ENCODE data around the gene USP25.
"Not testable (repeated sequence)": the region's sequence is repeated elsewhere in the genome, so short reads cannot be mapped to it uniquely, and the experiment has no call there.

The USP25 gene

DNA sequence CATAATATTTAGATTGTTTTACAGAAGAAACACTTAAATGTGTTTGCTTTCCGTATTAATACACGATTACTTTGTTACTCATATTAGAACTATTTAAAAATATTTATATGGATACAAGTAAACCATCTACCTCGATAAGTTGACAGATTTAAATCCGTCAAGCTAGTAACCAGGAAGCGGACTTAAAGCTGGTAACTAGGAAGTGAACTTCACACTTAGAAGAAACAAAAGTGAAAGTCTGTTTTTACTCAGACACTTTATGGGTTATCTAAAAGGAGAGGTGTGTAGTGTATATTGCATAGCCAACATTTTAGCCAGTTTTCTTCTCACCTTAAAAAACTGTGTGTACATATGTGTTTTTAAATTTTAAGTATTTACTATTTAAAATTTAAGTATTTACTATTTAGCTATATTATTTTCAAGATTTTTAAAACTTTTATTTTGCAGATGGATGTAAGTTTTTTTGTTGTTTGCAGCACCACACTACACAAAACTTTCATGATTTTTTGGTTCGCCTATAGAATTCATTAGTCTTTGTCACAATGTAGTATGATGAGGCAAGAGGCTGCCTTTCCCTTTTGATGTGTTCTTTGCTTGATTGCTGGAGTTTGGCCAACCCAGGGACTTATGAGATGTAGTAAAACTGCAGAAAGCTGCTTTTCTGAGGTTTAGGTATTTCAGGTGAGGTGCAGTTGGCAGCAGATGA lies 2.7 kb downstream of the USP25 start:
- DNase-seq = no peak

DNA sequence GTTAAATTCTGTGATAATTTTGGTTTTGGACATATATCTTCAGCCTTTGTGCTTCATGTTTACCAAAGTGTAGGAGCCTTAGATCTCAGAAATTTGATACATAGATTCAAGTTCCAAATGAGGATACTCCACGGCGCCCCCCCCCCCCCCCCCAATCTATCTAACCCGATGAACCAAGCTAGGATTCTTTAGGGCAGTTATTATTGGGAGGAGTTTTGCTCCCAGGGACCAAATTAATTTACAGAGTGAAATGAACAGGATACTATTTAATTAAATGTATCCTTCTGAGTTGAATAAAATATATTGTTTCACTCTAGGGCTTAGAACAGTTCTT lies 3.2 kb downstream of the USP25 start:
- no peak for DNase-seq

DNA sequence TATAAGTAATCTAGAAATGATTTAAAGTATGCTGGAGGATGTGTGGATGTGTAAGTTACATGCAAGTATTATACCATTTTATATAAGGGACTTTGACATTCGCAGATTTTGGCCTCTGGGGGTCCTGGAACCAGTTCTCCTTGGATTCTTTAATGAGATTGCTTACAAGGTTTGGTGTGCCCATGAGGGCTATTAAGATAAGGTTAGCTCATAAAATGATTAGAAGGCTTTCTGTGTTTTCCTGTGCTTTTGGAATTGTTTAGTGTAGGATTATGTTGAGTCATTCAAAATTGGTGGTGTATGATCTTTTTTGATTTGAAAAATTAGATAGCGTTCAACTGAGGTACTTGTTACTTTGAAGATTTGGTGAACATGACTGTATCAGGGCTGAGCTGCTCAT lies 5.6 kb downstream of the USP25 start:
- no peak for DNase-seq

DNA sequence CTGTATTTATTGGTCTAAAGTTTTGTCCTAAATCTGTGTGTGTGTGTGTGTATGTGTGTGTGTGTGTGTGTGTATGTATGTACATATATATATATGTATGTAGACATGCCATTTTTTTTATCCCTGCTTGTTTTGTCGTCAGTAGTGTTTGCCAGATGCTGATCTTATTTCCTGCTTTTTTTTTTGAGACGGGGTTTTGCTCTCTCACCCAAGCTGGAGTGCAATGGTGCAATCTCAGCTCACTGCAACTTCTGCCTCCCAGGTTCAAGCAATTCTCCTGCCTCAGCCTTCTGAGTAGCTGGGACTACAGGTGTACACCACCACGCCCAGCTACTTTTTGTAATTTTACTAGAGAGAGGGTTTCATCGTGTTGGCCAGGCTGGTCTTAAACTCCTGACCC lies 6.1 kb downstream of the USP25 start:
- not testable (repeated sequence) for DNase-seq

DNA sequence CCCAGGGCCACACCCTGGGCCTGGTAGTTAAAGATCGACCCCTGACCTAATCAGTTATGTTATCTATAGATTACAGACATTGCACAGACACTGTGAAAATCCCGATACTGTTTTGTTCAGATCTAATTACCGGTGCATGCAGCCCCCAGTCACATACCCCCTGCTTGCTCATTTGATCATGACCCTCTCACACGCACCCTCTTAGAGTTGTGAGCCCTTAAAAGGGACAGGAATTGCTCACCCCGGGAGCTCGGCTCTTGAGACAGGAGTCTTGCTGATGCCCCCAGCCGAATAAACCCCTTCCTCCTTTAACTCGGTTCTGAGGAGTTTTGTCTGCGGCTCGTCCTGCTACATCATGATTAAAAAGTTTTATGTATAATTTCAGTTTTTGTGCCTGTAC lies 9.0 kb downstream of the USP25 start:
- DNase-seq = not testable (repeated sequence)

DNA sequence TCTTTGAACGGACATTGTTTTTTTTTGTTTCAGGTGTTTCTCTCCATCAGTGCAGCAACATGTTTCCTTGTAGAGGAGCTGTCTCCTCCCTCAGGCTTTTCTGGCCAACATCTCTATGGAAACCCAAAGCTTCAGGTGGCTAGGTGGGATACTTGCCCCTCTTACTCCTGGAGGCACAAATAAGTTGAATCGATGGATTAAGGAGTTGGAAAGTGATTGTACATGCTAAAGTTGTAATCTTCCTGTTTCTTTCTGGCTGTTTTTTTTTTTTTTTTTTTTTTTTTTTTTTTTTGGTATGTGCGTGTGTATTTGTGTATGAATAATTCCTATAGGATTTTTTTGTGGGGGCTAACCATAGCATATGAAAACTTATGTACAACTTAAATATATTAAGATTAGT lies 10.6 kb downstream of the USP25 start:
- DNase-seq = no peak

DNA sequence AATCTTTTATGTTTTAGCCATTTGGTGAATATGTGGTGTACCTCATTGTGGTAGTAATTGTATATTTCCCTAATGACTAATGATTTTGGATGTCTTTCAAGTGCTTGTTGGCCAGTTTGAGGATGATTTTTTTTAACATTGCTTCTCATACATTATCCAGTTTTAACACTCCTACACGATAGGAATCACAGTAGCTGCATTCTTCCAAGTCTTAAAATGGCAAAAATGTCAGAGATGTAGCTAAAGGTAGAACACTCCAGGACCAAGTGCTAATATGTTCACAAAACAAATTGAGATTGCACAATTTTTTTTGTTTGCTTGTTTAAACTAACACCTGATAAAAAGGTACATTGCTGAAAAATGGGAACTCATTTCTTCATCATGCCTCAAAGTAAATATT lies 11.7 kb downstream of the USP25 start:
- no peak for DNase-seq

DNA sequence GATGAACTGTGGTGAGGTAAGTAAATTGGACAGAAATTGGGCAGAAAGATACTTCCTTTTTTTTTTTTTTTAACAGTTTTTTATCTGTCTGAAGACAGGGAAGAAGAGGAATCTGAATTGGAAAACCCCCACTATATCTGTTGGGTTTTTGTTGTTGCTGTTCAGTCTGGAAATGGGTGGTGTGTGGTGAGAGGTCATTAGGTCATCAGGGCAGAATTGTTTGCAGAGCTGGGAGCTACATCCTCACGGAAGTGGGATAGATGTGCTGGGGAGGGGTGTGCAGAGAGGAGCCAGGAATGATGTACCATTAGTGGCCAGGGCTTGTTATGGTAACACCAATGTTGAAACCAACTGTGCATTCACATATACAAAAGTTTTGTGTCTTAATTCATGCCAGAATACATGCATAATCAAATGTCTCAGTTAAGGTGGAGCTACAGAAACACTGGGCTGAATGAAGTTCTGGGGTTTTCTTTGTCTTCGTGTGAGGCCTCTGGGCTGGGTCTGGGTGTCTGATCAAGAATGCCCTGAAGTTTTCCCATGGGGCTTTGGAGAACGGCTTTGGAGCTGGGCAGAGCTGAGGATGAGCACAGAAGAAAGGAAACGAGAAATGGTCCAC lies 12.4 kb downstream of the USP25 start:
- no peak for DNase-seq

DNA sequence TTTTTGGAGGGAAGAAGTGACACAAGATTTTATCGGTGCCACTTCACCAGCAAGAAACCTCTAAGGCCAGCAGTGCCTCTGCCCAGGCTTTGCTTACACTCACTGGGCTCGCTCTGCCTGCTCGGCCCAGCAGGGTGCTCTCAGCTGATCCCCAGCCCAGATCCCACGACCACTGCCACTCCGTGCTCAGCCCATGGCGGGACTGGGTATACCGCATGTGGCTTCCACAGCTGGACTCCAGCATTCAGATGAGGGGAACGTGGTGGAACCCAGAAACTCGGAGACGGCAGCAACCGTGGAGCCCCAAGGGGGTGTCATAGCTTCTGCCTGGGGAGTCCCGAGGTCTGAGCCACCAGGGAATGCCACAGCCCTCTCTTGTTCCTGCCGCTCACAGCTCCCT lies 12.9 kb downstream of the USP25 start:
- DNase-seq = no peak

DNA sequence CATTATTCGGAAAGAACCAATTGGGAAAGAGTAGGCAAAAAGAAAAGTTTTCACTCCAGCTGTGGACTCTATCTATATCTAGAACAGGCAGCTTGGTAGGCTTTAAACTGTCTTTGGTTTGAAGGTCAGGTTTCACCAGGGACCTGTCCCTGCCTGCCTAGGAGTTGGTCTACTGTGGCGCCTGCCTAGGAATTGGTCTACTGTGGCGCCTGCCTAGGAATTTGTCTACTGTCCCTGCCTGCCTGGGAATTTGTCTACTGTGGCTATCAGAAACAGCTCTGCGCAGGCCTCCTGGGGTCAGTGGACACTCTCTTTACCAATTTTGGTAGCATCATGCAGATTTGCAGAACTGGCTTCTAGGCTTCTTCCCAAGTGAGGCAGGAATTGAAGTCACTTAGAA lies 13.8 kb downstream of the USP25 start:
- DNase-seq = no peak

DNA sequence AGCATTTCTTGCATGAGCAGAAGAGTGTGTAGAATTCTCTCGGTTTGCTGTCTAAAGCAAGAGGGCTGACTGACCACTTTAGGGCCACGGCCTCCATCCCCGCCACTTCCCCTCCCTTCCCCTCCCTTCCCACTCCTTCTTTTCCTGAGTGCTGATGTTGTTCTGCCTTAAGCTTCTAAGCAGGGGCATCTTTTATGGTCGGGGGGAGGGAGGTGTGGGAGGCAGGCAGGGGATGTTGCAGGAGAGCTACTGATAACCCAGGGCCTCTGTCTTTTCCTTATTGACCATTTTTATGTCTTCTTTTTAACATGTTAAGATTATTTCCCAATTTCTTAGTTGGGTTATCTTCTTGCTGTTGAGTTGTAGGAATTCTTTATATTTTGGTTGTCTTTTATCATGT lies 15.1 kb downstream of the USP25 start:
- DNase-seq = no peak

DNA sequence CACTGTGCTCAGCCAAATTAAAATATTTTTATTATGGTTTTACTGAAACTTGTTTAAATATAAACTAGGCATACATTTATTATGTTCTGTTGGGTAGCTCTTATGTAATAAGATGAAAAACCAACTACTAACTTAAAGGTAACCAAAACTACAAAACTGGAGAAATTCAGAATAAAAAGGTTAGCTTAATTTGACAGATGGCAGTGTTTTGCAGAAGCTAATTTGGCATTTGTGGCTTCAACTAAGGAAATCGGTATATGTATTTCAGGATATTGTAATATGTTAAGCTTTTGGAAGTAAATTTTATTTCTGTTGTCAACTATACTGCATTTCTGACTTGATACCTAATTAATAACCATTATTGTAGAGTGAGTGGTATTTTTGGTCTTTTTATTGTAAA lies 18.8 kb downstream of the USP25 start:
- no peak for DNase-seq

DNA sequence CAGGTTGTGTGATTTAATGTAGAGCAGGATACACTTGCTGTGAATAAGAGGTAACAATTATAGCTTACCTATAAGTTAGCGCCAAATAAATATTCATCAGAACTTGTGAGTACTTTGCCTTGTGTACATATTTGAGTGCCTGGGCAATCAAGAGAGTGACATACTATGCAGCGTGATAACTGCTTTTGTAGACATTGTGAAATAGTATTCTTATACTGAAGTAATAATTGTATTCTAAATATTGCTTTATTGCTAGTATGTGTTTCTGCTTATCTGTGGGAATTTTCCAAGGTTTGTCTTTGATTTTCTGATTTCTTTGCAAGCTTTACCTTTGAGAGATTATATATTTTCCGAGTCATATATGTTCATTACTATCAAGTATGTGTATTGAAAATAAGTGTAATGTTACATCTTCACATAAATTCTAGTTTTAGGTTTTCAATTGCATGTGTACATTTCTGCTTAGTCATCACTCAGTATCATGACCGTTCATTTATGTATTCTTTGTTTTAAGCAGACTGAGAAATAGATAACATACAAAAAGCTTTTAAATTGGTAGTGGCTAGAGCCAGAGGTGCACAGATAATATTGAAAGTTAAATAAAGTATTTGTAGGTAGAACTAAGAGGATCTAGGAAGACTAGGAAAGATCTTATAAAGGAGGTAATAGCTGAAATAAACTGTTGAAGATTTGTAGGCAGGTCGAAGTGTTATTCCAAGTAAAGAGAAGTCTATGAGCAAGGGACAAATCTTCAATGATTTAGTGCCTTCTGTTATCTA lies 19.5 kb downstream of the USP25 start:
- no peak for DNase-seq

DNA sequence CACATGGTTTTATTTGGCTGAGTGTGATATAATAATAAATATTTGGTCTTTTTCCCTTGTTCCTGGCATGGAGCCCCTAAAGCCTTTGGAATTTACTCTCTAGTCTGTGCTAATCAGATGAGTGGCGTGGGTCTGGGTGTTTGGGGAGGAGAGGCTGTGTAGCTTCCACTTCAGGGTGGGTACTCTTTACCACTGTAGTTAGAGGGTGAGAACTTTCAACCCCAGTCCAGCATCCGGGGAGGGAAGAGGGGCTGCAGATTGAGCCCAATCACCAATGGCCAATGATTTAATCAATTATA lies 20.0 kb downstream of the USP25 start:
- no peak for DNase-seq

DNA sequence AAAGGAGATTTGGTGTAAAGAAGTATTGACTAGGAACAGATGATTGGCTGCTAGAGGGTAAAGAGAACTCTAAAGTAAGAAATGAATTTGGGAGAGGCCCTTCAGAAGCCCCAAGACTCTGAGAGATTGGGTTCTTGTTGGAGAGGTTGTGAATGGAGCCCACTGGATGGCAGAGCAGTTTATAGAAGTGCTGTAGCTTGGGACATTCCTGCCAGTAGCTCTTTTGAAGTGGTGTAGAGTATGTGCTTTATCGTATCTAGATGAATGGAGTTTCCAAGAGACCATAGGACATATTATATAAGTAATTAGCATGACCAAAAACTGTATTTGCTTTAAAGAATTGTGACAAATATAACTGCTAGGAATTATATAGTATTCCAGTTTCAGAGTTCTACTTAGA lies 21.3 kb downstream of the USP25 start:
- no peak for DNase-seq

DNA sequence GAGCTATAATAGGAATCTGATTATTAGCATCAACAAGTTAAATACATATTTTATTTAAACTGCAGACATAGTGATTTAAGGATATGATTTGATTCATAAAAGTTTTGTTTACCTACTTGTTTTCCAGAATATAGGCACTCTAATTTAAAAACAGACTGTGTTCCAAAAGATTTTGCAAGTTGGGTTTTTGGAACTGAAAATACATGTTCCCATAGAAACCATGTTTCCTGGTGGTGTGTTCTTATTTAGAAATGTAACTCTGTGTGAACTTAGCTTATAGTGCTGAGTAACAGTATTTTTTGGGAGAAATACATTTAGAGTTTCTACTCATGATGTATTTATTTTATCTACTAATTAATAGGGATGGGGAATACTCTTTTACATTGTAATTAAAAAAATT lies 21.8 kb downstream of the USP25 start:
- DNase-seq = no peak

DNA sequence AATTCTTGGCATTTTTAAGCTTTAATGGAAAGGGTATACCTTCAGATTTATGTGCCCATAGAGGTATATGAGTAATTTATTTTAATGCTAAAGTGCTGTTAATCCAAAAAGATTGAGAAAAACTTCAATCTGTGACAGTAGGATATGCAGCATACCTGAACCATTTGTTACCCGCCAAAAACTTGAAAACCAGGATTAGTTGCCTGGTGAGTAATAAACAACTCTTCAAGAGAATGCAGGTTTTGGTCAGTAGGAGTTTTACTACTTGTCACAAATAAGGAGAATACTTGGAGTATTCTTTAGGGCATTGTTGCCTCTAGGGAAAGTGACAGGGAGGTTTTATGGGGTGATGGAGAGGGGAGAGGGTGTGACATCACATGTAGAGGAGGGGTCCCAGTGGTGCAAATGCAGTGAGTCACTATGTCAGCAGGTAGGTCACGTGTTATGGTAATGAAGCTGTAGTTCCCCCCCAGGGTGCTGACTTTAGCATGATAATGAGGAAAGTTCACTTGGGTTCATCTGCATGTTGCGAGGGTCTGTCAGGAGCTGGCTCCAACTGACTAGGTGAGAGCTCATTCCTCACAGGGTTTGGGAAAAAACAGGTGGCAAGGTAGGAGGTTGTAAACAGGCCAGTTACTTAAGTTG lies 23.1 kb downstream of the USP25 start:
- DNase-seq = no peak

DNA sequence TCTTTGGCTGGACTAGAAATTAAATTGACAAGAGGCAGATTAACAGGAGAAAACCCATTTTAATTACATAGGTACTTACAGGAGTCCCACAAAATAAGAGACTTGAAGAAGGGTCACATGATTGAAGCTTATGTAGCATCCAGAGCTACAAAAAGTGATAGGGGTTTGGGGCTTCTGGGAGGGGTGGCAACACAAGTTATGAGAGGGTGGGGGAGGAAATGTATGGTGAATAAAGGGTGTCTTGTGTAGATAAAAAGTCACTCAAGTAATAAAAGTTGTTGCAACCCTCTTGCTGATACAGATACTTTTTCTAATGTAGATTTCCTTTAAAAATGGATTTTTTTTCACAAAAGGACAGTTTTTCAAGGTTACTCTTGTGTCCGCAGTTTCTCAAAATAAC lies 24.0 kb downstream of the USP25 start:
- no peak for DNase-seq

DNA sequence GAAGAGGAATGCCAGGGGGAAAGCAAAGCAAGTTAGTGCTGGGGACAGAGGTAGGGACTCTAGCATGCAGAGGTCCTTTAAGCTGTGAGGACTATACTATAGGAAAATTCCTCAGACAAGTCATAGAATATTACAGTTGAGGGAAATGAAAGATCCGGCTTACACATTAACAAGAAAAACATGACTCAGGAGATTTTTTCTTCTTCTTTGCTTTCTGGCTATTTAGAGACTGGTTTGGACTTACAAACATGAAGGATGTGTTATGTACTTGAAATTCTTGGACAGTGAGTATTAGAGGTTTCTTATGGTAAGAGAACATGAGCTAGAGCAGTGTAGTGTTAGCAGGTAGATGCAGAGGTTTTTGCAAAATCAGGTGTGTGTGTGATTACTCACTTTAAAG lies 24.9 kb downstream of the USP25 start:
- no peak for DNase-seq

DNA sequence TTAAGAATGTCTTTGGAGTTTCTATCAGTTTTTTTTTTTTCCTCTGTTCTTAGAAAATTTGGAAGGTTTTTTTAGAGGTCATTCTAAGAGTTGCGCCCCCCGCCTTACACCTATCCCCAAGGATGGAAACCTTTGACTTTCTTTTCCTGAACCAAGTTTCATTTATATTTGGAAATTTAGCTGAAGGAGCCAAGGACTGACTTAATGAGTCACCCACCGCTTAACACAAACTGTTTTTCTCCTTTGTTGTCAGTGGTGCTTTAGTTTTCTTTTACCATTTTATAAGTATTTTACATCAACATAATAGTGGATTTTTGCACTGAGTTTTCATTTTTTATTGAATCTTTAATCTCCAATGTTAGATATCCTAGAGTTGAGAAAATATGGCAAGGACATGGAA lies 25.3 kb downstream of the USP25 start:
- DNase-seq = no peak

DNA sequence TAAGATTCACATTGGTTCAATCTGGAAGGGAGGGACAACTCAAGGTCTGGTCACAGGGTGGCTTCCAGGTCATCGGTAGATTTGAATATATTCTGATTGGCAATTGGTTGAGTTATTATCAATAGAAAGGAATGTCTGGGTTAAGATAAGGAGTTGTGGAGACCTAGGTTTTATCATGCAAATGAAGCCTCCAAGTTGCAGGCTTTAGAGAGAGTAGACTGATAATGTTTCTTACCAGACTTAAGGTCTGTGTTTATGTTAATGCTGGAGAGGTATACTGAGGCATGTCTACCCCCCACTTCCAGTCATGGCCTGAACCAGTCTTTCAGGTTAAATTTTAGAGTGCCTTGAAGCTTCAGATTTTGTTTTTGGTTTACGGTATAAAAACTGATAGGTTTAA lies 29.7 kb downstream of the USP25 start:
- no peak for DNase-seq

DNA sequence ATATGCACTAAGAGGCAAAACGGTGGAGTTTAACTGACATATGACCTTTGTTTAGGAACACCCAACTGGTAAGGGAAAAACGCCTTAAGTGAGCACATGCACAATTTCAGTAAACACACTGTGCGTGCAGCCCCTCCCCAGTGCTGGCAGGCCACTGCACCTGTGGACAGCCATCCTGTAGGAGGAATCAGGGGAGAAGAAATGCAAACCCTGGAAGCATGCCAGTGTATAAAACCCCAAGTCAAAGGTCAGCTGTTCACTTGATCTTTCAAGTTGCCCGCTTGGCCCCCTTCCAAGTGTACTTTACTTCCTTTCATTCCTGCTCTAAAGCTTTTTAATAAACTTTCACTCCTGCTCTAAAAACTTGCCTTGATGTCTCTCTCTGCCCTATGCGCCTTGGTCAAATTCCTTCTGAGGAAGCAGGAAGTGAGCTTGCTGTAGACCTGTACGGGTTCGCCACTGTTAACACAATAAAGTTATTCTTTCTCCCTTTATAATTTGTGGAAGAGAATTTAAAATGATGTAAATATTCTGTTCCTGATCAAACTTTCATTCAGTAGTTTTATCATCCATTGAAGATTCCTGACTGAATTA lies 31.8 kb downstream of the USP25 start:
- no peak for DNase-seq

DNA sequence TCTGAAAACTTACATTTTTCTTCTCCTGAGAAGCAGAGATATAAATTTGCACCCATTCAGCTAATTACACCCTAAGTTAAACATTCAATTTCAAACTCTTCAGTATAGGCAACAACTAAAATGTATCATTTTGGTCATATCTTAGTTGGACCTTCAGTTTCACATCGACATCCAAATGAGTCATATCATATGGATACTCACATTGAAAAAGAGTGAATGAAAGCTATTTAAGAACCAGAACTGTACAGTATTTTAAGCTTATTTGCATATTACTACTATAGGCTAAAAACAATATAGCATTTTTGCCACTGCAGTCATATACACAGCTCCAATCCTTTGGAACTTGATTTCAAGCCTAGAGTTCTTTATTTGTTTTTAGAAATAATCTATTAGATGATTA lies 33.6 kb downstream of the USP25 start:
- no peak for DNase-seq

DNA sequence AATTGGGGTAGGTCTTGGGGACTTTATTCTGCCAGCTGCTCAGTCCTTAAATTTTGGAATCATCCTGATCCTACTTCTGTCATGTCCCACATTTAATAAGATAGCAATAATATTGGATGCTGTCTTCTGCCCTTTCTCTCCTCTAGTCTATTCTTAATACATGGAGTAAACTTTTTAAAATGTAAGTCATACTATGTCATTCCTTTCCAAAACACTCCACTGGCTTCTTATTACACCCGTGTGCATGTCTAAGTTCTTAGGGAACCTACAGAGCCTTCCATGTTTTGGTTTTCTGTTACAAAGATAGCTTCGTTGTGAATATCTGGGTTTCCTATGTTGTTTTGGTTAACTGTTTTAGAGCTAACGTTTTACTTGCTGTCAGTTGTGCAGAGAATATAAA lies 35.1 kb downstream of the USP25 start:
- no peak for DNase-seq

Data from SW 1271 (cell line).